Esophagus mucosa (tissue), 1 donor: ENCODE data around the gene GPR84. TPM values are rescaled to one million over a fixed set of nuclear protein-coding genes. Genes with fewer than 3 reads are reported as not detected.

Source experiments
- ATAC-seq: fragments of 200-7000 bp; cut with Tn5 transposase; one replicate; pipeline ENCODE4 v1.9.1; 2020
- total RNA-seq: library from RNA; stranded (reverse); gene quantifications from one replicate; pipeline ENCODE4 v1.2.4, GENCODE V29; 2023
- donor health status: DM: yes; HTN: yes; CAD: no.

GPR84 gene
- total RNA-seq, 1 donor from 2014 or later, result 0.16 TPM

GRCh38 chr12:54373649-54374561 is 9.6 kb upstream of the GPR84 start:
- peak; percentile 68 for ATAC-seq

DNA sequence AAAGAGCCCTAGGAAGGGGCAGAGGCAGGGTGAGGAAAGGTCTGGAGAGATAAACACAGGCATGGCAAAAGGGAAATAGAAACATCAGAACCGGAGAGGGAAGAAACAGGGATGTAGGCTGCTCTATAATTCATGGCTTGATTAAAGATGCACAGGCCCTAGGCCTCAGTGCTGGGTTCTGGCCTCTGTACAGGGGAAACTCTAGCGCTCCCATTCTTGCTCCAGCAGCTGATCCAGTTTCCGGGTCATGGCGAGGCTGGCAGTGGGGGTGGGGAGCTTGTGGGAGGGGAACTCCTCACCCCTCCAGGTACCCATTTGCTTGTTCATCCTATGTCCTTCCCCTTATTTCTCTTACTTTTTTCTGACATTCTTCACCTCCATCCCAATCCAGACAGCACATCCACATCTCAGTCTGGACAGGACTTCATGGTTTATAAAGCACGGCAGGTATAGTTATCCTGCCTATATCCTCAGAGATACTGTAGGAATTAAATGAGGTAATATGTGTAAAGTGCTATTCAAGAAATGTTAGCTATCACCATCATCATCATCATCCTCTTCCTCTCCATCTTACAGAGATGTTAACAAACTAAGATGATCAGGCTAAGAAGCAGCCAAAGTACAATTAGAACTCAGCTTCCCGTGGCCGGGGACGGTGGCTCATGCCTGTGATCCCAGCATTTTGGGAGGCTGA is 8.0 kb upstream of the GPR84 start:
- ATAC-seq, result no peak

GRCh38 chr12:54371328-54372112 is 7.2 kb upstream of the GPR84 start:
- no peak for ATAC-seq

DNA sequence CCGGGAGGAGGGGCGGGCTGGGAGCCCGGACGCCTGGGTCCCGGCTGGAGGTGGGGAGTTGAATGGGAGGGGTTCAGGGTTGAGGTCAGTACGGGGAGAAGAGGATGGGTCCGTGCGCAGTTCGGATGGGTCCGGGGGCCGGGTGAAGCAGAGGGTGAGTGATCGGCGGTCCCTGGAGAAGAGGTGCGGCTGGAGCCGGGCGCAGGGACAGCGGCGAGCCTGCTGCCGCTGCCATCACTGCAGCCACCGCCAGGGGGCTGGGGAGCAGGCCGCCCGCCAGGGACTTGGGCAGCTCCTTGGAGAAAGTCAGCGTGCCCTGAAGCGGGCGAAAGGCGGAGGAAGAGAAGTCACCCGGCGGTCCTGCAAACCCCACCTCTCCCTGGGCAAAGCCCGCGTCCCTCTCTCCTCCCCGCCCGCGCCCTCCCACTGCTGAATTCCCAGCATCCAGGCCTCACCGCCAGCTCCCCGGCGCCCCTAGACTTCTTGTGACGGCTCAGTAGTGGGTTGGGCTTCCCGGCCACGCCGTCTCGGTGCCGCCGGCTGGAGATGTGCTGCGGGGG is 6.0 kb upstream of the GPR84 start:
- ATAC-seq, result peak; percentile 51

- ATAC-seq, result peak; percentile 1
Measured at GRCh38 chr12:54369597-54370131, 5.4 kb upstream of the GPR84 start.

GRCh38 chr12:54368709-54369596 is 4.7 kb upstream of the GPR84 start:
- peak; percentile 74 for ATAC-seq

DNA sequence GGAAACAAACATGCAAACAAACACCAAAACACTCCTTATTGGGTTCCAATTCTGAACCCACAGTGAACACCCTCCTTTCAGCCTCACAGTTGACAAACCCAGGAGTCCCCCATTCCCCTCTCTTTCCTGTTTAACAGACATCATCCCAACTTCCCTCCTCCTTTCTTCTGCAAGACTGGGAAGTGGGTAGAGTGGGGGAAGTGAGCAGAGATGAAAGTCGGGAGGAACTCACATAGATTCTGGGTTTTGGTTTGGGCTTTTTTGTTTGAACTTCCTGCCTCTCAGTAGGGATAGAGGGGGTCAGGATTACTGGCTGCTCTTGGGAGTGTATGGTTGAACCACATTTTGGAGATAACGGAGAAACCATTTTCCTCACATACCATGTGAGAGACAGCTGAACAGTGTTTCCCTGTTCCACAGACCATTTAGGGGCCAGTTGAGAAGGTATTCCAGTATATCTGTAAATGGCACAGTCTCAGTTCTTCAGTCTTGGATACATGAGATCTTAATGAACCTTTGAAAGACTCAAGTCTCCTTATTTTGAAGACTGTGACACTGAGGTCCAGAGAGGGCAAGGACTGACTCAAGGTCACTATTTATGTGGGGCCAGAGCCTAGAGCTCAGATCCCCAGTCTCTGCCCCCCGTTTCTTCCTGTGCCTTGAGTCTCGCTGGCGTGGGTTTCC is 3.9 kb upstream of the GPR84 start:
- no peak for ATAC-seq

GRCh38 chr12:54363618-54364017 is 668 bp downstream of the GPR84 start:
- no peak for ATAC-seq

DNA sequence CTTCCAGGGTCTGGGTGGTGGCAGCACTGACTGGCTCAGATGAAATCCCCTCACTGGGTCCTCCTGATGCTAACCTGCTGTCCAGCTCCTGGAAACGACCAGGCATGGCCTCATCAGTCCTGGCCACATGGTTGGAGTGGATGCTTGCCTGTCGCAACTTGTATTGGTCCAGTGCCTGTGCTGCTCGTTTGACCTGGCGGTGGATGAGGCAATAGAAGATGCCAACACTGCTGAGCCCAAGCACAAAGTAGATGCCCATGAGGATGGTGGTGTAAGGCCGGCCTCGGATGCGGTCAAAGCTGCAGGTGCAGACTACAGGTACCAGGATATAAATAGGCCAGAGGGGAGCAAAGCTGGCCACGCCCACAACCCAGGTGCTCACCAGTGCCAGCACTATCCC is 1.2 kb downstream of the GPR84 start:
- ATAC-seq, result no peak

- peak; percentile 34 for ATAC-seq
Measured at GRCh38 chr12:54360717-54361456, 3.4 kb downstream of the GPR84 start.

GRCh38 chr12:54359762-54360351 is 4.4 kb downstream of the GPR84 start:
- ATAC-seq, result no peak

GRCh38 chr12:54358945-54359761 is 5.1 kb downstream of the GPR84 start:
- peak; percentile 96 for ATAC-seq

DNA sequence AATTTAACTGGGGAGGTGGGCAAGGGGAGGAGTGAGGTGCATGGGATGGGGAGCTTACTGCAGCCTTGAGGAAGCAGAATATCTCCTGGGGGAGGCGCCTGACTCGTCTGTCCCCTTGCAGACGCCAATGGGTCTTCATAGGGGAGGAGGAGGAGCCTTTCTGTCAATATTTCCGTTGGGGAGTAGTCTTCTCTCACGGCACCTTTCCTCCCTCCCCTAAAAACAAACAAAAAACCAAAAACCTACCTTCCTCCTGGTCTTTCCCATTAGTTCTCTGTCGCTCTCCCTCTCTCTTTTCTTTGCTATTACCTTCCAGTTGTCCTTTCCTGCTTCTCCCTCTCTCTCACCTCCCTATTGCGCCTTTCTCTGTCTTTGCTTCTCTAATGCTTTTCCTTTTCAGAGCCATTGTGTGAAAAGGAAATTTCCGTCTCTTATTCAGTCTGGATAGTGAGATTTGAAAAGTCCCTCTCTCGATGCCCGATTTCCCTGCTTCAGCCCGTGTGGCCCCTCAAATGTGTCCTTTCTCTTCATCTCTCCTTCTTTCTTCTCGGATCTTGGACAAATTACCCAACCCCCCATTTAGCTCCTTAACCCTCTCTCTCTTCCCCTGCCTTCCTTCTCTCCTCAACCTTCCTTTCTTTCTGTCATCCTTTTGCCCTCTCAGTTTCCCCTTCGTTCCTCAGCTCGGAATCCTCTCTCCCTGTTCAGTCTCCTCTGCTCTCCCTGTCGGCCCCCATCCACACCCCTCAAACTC is 5.9 kb downstream of the GPR84 start:
- ATAC-seq, result no peak

DNA sequence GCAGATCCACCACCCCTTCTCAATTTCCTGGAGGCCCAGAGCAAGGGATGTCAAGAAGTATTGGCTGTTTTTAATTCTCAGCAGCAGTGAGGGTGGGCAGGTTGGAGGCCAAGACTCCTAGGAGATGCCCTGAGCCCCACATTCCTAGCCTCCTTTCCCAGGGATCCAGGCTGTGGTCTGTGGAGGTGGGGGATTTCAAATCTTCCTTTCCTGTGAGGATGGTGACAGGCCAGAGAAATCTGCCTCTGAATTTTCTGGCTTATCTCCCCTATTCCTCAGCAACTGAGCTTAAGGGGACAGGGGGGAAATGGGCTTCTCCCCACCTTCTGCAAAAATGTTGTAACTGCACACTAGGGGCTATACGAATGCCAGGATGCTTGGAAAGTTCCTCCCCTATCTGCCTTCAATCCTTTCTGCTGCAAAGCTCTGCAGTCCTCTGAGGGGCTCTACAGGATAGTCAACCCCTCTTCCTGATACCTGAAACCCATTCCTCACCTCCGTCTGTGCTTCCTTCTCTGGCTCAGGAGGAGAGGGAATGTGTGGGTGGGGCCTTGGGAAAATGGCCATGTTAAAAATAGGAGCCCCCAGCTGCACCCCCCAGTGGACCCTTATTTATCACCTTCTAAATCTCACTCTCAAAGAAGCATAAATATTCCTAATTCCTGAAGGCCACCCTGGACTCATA is 6.6 kb downstream of the GPR84 start:
- ATAC-seq, result no peak

- no peak for ATAC-seq
Measured at GRCh38 chr12:54356951-54357356, 7.3 kb downstream of the GPR84 start.

- no peak for ATAC-seq
Measured at GRCh38 chr12:54356228-54356627, 8.1 kb downstream of the GPR84 start.

- ATAC-seq, result no peak
Measured at GRCh38 chr12:54355104-54355815, 9.0 kb downstream of the GPR84 start.
